Activated CD8-positive, alpha-beta memory T cell treated with anti-CD3 and anti-CD28 coated beads for 1 hour (primary cell): Measurements from ENCODE around the gene RGS10.
"Not testable (repeated sequence)": the region's sequence is repeated elsewhere in the genome, so short reads cannot be mapped to it uniquely, and the experiment has no call there.

Source experiments
- DNase-seq, 2 donors: peaks; one replicate each; pipeline ENCODE4 v3.0.0-alpha.2; 2020; ENCODE audit warnings: low read depth in 1 of 2; ENCODE audit errors: extremely low read depth in 1 of 2

RGS10 gene

GRCh38 chr10:119473771-119474170 lies 68.7 kb downstream of the RGS10 start:
- no peak for DNase-seq

- no peak for DNase-seq
Measured at GRCh38 chr10:119470920-119471702, 71.4 kb downstream of the RGS10 start.

GRCh38 chr10:119469846-119470245 lies 72.7 kb downstream of the RGS10 start:
- DNase-seq, result no peak

GRCh38 chr10:119469325-119469707 lies 73.2 kb downstream of the RGS10 start:
- no peak for DNase-seq

- DNase-seq, result no peak
Measured at GRCh38 chr10:119468542-119469324, 73.8 kb downstream of the RGS10 start.

- DNase-seq, result no peak
Measured at GRCh38 chr10:119466655-119467054, 75.9 kb downstream of the RGS10 start.

GRCh38 chr10:119466076-119466475 lies 76.4 kb downstream of the RGS10 start:
- DNase-seq, result no peak

GRCh38 chr10:119465085-119465484 lies 77.4 kb downstream of the RGS10 start:
- DNase-seq, result no peak

GRCh38 chr10:119463195-119463594 lies 79.3 kb downstream of the RGS10 start:
- not testable (repeated sequence) for DNase-seq

GRCh38 chr10:119462773-119463172 lies 79.7 kb downstream of the RGS10 start:
- no peak for DNase-seq

- no peak for DNase-seq
Measured at GRCh38 chr10:119461923-119462322, 80.6 kb downstream of the RGS10 start.

- DNase-seq, result no peak
Measured at GRCh38 chr10:119461380-119461779, 81.1 kb downstream of the RGS10 start.

- no peak for DNase-seq
Measured at GRCh38 chr10:119460369-119461195, 81.9 kb downstream of the RGS10 start.

- DNase-seq, result no peak
Measured at GRCh38 chr10:119459681-119460340, 82.7 kb downstream of the RGS10 start.

- no peak for DNase-seq
Measured at GRCh38 chr10:119457966-119458766, 84.4 kb downstream of the RGS10 start.

- DNase-seq, result no peak
Measured at GRCh38 chr10:119456435-119456810, 86.1 kb downstream of the RGS10 start.

GRCh38 chr10:119455609-119456434 lies 86.7 kb downstream of the RGS10 start:
- no peak for DNase-seq

GRCh38 chr10:119454990-119455389 lies 87.5 kb downstream of the RGS10 start:
- no peak for DNase-seq

- DNase-seq, result no peak
Measured at GRCh38 chr10:119454316-119454715, 88.2 kb downstream of the RGS10 start.
